Cerebellar cortex (tissue), 1 donor: Measurements from ENCODE around the gene TSPAN15.

Experiments used
- DNase-seq: peaks from one replicate; pipeline ENCODE4 v3.0.0-alpha.2; 2015; ENCODE audit warnings: low spot score

TSPAN15 gene

DNA sequence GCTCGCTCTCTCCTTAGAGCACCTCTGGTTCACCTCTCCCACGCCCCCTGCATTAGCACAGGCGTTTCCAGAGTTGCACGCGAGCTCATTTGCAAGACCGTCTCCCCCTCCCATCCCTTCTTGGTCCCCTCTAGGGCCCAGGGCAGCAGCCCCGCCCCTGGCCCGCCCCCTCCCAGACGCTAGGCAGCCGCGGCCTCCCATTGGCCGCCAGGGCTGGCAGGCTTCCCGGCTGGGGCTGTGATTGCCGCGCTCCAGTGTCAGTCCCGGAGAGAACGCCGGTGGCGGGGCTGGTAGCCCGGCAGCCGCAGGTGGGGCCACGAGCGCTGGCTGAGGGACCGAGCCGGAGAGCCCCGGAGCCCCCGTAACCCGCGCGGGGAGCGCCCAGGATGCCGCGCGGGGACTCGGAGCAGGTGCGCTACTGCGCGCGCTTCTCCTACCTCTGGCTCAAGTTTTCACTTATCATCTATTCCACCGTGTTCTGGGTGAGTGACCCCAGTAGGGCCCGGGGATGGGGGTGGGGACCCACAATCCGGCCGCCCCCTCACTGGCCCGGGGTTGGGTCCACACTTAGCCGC lies at the start of gene TSPAN15:
Gene TSPAN15, plus strand, starts transcription at position 257 of the 575 bp plus-strand sequence. Its CDS starts 130 bp downstream, at position 387.
- DNase-seq = peak; percentile 92

DNA sequence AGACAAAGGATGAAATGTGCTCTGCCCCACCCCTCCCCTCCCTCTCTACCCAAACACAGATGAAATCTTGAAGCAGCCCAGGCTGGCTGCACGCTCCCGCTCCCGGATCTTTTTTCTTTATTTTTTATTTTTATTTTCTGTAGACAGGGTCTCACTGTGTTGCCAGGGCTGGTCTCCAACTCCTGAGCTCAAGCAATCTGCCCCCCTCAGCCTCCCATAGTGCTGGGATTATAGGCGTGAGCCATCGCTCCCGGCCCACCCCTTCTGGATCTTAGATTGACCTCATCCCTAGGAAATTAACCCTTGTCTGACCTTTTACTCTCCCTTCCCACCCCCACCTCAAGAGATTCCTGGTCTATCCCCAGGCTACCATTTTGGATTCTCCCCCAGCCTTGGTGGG lies 48.9 kb upstream of the TSPAN15 start:
- no peak for DNase-seq

DNA sequence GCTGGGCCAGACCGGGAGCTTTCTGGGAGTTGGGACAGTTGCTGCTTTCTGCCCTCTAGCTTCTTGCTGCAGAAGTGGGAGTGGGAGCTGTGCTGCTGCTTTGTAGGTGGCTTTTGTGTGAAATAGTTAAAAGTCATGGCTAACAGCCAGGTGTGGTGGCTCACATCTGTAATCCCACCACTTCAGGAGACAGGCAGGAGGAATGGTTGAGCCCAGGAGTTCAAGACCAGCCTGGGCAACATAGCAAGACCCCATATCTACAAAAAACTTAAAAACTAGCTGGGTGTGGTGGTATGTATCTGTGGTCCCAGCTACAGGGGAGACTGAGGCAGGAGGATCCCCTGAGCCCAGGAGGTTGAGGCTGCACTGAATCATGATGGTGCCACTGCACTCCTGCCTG lies 48.2 kb upstream of the TSPAN15 start:
- DNase-seq = no peak

DNA sequence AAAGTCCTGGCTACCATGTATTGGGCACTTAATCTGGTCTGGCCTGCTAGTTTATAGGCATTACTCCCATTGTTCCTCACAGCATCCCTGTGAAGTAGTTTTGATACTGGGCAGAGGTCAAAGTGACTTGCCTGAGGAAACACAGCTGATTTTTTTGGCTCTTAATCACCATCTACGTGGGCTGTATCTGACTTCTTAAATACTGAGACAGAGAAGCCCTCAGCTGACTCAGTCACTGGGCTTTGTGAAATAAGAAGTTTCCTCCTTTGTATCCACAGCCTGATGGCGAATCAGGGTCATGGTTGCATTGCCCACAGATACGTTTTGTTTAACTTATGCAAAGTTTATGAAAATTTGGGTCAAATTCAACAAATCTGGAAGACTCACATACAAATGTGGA lies 47.7 kb upstream of the TSPAN15 start:
- no peak for DNase-seq

DNA sequence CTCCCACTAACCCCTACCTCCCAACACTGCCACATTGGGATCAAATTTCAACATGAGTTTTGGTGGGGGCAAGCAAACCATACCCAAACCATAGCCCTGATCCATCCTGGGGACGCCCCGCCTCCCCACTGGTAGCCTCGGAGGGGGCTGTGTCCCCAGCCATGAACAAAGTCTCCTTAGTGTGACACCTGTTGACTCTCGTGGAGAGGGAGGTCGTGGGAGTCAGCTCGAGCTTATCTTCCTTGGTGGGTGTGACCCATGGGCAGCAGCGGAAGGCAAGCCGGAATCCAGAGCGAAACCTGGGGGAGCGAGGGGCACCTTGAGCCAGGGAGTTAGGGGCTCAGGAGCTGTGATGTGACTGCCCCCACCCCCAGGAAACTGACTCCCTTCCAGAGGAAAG lies 46.5 kb upstream of the TSPAN15 start:
- no peak for DNase-seq

DNA sequence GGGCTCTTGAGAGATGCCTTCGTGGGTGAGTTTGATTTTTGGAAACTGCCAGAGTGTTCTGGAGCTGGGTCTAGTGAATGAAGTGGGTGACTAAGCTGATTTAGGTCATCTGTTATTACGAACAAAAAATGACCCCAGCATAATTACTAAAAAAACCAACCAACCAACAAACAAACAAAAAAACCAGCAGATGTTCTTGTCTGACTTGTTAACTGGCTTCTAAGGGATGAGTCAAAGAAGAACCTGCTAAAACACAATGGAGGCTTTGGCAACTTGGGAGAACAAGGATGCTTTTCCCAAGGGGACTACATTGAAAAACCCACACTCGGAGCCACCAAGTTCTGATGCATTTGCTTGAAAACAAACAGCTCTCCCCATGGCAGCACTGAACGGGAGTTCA lies 46.0 kb upstream of the TSPAN15 start:
- DNase-seq = no peak

DNA sequence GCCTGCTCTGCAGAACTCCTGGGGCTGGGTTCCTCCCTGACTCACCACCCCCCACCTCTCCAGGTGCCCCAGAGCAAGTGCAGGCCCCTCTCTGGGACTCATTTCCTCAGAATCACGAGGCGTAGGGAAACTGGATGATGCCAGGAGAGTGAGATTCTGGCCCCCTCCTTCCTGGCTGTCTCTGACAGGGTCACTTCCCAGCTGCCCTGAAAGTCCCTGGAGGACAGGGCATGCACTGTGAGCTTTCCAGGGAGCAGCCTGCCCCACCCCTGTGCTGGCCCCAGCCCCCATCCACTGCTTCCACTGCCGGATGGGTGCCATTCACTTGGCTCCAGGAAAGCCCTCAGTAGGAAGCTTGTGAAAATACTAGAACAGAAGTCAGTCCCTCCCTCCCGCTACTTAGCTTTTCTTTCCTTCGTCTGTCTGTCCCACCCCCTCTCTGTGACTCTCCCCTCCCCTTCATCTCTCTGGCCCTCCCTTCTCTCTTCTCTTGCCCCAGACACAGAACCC lies 44.9 kb upstream of the TSPAN15 start:
- DNase-seq = no peak

DNA sequence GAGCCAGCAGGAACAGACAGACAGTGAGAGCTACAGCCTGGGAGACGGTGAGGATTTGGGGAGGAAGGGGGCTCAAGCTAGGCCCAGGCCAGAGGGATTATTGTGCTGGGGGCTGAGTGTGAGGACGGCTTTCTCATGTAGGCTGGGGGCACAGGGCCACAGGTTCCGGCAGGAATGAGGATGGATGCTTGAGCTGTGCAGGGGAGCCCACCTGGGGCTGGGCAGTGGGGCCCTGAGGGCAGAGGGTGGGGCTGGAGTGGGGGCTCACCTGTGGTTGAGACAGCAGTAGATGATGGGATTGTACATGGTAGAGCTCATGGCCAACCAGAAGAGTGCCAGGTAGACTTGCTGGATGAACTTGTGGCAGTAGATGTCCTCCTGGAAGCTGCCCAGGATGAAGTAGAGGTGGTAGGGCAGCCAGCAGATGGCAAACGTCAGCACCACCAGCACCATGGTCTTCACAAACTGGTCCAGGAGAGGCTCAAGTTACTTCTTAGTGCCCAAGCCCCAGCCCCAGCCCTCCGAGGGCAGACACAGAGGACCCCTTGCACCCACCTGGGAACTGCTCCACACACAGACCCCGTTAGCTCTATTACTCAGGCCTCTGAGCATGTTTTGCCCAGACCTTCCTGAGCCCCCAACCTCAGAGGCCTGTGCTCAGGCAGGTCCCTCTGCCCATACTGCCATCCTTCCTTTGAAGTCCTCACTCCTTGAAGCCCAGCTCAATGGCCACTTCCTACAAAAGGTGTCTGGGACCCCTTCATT lies 44.3 kb upstream of the TSPAN15 start:
- peak; percentile 56 for DNase-seq

DNA sequence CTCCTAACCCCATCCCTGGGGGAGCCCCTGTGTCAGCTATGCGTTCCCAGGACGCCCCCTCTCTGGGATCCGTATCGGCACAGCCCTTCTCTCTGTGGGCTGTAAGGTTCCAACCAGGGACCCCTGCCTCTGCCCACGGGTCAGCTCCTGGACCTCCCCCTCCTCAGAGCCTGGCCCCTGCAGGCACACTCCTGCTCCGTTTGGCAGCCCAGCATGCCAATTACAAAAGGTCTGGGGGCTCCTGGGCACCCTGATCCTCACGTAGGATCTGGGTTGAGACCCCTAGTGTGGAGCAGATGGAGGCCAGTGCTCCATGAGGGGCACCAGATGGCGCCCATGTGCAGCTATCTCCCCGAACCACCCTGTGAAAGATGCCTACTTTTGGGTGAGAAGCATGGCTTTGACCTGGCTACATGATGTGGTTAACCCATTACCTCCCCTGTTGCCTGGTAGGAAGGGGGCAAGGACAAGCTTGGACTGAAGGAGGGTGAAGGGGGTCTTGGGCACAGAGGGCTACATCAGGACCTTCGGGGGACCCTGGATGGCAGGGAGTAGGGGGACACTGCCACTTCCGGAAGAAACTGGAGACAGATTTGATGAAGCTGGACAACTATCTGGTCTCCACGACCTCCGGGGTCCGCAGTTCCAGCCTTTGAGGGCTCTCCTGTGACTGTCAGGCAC lies 43.5 kb upstream of the TSPAN15 start:
- peak; percentile 59 for DNase-seq

DNA sequence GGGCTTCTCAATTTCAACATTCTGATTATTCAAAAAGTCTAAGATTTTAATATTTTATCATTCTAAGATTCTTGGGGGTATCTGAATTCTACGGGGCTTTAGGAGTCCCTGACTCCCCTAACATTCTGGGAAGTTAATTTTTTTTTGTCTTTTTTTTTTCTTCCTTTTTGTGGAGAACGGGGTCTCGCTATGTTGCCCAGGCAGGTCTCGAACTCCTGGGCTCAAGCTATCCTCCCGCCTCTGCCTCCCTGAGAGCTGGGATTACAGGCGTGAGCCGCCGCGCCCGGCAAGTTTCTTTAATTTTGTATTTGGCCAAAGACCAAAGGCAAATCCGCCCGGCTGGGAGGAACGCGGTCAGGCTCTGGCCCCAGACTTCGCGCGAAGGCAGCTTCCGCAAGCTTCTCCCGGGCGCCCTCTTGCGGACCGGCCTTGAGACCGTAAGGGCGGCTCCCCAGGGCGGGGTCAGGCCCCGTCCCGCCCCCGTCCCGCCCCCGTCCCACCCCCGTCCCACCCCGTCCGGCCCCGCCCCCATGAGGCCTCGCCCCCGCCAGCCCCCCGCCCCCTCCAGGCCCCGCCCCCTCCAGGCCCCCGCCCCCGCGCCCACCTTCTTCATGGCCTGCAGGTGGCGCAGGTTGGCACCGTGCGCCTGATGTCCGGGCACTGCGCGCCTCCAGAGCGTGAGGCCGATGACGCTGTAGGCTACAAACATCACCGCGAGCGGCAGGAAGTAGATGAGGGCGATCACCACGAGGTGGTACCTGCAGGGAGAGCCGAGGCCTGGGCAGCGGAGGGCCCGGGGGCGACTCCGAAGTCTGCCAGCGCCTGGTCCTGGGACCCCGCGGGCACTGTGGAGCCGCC lies 42.7 kb upstream of the TSPAN15 start:
- peak; percentile 93 for DNase-seq

DNA sequence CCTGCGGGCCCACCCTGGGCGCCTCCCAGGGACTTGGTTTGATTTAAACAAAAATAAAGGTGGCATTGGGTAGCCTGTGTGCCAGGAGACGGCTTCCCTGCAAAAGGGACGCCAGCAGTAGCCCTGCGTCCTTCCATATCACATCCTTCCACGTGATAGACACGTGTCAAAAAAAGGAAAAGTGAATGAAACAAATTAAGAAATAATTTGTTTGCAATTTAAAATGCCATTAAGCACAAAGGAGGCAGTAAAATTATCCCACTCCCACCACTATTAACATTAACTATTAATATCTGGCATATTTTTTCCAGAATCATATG lies 42.1 kb upstream of the TSPAN15 start:
- no peak for DNase-seq

DNA sequence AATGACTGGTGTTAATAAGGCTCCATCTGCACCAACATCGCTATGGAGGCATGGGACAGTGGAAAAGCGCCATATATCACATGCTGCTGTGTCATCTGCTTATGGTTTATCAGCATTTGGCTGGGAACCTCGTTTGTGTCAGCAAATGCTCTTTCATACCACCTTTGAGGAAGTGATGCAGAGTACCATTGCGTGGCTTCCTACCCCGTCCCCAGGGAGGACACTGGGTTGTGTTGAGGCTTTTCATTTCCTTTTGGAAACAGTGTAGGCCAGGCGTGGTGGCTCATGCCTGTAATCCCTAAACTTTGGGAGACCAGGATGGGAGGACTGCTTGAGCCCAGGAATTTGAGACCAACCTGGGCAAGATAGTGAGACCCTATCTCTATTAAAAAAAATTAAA lies 41.3 kb upstream of the TSPAN15 start:
- no peak for DNase-seq

DNA sequence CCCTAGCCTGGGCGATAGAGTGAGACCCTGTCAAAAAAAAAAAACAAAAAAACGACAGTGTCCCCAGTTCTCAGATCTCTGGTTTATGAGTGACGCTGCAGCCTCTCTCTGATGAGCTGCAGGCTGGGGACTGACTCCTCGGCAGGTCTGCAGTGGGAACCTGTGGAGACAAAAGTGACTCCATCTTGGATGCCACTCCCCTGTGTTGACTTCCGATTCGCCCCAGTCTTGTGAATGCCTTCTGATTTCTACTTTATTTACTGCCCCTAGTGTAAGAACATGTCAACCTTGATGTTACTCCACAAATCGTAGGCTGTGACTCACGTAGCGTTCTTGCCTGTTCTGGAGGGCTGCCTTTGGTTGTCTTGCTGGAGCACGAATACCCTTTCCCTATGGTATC lies 40.8 kb upstream of the TSPAN15 start:
- DNase-seq = no peak

DNA sequence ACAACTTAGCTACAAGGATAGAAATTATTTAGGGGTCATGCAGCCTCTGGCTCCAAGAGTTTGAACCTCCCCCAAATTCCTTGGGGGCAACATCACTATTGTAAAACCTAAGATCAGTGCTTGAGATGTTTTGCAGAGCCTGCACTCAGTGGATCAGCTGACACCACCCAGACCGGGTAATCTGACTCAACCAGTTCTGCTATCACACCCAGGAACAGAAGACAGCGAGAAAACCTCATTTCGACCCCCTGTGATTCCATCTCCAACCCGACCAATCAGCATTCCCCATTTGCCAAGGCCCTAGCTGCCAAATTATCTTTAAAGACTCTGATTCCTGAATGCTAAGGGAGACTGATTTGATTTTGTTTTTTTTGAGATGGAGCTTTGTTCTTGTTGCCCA lies 39.8 kb upstream of the TSPAN15 start:
- DNase-seq = no peak

DNA sequence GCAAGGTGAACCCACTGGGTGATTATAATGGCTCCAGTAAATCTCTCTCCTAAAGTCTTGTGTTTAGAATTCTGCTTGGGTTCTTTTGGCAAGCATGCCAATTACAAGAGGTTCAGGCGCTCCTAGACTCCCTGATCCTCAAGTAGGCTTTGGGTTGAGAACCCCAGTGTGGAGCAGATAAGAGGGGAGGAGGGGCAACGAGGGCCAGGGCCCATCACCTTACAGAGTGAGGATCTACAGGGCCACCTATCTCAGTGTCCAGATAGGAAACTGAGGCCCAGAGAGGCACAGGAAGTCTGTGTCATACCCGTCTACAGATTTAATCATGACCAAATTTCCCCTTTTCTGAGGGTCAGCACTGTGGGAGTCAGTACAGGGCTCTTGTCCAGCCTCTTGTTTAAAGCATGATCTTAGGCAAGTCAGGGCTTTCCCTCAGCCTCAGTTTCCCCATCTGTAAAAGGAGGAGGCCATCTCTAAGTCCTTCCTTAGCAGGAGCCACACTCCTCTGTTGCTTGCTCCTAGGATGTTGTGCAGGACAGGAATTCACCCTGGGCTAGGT lies 39.0 kb upstream of the TSPAN15 start:
- DNase-seq = no peak

DNA sequence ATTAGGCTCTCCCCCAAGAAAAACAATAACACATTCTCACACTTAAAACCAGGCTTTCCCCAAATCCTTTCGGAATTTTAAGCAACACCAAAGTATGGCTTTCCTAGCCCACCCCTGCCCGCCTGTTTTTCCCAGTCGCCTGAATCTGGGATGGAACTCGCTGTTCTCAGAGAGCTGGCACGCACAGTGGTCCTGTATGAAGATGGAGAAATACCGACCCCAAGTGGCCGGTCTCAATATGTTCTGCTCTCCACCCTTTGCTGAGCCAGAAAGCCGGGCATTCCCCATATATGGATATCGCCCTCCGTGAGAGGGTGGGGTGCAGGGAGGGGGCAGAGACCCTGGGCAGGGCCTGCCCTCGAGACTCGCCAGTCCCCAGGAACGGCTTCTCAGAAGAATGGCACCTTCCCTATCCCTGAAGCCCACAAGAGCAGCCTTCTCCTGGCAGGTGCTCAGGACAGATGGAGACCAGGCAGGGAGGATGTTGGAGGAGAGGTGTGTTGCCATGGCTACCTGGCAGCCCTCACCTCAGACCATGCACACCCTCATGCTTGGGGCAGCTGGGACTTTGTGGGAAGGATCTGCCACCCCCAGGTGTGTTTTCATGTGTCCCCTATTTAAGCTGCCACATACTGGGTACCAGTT lies 37.9 kb upstream of the TSPAN15 start:
- peak; percentile 99 for DNase-seq

DNA sequence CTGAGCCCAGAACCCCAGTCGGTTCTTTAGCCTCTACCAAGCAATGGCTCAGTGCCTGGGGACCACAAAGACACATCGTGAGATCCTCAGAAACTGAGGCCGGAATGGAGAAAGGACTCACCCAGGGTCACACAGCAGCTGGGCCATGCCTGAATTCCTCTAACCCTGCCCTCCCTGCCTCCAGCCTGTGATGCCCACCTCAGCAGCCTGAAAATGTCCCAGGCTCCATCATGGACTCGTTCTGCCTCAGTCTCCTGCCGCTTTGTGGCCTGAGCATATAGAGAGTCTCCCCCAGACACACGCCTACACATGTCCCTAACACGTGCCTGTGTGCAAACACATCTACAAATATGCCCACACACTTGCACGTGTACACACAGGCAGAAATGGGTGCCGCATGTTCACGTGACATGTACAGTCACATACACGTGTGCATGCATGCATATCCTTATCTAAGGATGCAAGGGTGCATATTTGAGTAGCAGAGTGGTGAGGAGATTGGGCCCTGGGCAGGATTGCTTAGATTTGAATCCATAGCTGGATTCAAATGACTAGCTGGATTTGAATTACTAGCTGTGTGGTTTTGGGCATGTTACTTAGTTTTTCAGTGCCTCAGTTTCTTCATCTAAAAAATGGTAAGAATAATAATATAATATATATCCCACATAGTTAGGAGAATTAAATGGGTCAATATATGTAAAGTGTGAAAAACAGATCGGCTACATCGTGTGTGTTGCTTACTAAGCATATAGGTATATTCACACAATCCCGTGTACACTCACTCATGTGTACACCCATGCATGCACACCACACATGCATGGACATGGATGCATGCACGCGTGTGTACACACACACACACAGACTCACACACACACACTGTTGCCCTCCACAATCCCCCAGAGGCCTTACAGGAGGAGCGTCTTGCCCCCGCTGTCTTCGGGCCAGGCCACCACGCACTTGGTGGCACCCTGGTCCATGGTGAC lies 36.9 kb upstream of the TSPAN15 start:
- DNase-seq = no peak

DNA sequence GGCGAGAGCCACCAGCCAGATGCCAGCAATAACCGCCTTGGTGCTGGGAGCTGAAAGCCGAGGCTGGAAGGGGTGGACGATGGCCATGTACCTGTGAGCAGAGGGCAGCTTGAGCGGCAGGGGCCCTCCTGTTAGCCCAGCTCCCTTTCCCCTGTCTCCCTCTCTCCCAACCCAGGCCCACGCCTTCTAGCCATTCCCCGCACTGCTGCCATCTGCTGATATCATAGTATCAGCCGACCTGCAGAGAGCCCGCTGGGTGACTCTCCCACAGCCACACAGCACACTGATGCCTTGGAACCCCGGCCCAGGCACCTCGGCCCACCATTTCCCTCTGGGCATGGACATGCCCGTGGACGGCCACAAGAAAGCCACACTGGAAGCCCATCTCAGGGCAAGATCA lies 36.2 kb upstream of the TSPAN15 start:
- no peak for DNase-seq

DNA sequence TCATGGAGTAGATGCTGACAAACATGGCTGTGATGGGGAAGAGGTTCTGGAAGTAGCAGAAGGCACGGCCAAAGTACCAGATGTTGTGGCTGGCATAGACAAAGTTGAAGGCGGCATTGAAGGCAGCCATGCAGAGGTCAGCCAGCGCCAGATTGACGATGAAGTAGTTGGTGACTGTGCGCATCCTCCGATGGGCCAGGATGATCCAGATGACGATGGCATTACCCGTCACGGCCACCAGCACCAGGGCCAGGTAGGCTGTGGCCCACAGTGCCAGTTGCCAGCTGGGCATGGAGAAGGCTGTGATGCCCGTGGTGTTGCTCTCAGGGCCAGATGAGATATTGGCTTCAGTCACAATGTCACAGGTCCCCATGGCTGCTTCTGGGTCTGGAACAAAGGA lies 35.3 kb upstream of the TSPAN15 start:
- DNase-seq = no peak

DNA sequence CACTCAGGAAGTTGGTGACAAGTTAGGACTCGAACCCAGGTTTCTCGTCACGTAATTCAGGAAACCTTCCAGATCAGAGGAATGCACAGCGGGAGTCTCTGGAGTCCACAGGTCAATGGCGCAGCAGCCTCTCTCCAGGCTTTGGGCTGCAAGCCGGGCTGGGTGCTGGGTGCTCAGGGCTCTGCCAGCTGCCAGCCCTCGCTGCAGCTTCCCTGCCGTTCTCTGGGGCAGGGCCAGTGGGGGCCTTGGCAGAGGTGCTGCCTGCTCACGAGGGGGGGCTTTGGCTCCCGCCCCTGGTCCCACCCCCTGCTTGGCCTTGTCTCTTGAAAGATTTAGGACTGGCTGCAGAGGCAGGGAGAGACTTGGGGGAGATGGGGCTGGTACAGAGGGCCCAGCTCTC lies 34.6 kb upstream of the TSPAN15 start, which contains the start of gene TACR2:
Gene TACR2, minus strand, starts transcription at position 224 of the 400 bp plus-strand sequence. CDS start 595 bp downstream, outside the sequence.
- no peak for DNase-seq
